Activated CD4-positive, alpha-beta T cell treated with anti-CD3 and anti-CD28 coated beads, Interleukin-2, amount 10 ng/mL, durations not matched to agents 7 days and 5 days (primary cell): ENCODE results near the gene OVCA2. TPM values are rescaled to one million over a fixed set of nuclear protein-coding genes. Genes with fewer than 3 reads are reported as not detected.

ENCODE experiments used
- CTCF ChIA-PET: fragments of 350-600 bp; sonication (Branson Sonifier 250); formaldehyde crosslinking; loops from one replicate; lab custom pipeline; 2021; ENCODE audit warnings: antibody characterized with exemption; lab: Charles Lee
- POLR2A ChIA-PET: fragments of 350-600 bp; sonication (Branson Sonifier 250); formaldehyde crosslinking; loops from one replicate; lab custom pipeline; 2021; ENCODE audit warnings: antibody characterized with exemption; lab: Charles Lee
- DNase-seq: peaks from one replicate; pipeline ENCODE4 v3.0.0-alpha.2; 2020
- H3K27ac Mint-ChIP-seq: one replicate; pipeline ENCODE4 v1.8.0; 2021; ENCODE audit warnings: mild to moderate bottlenecking, moderate library complexity, mixed read lengths
- H3K27me3 Mint-ChIP-seq: one replicate; pipeline ENCODE4 v1.8.0; 2021; ENCODE audit warnings: mixed read lengths
- H3K36me3 Mint-ChIP-seq: one replicate; pipeline ENCODE4 v1.8.0; 2021; ENCODE audit warnings: low read depth, mixed read lengths
- H3K4me1 Mint-ChIP-seq: one replicate; pipeline ENCODE4 v1.8.0; 2021; ENCODE audit warnings: mixed read lengths
- H3K4me3 Mint-ChIP-seq: one replicate; pipeline ENCODE4 v1.8.0; 2021; ENCODE audit warnings: mild to moderate bottlenecking, moderate library complexity, mixed read lengths
- H3K9me3 Mint-ChIP-seq: one replicate; pipeline ENCODE4 v1.8.0; 2021; ENCODE audit warnings: mixed read lengths
- total RNA-seq, 2 experiments: library from RNA; stranded (reverse); gene quantifications; one replicate each; pipeline ENCODE4 v1.2.3, GENCODE V29; 2021

OVCA2 gene
- total RNA-seq, 2 experiments from 2014 or later = 36.8 to 37.9 TPM

- H3K27ac Mint-ChIP-seq = no peak overlapping the region
- H3K4me1 Mint-ChIP-seq = peaks cover 30% of the 10 kb centered on the region
- POLR2A ChIA-PET = no interaction called here
- no peaks in the 10 kb centered on the region for H3K9me3 Mint-ChIP-seq
- no peaks in the 10 kb centered on the region for H3K27me3 Mint-ChIP-seq
- CTCF ChIA-PET = interaction anchor here (0.5 to 8.5 kb wide), 4 partner anchors 184 to 396 kb away, joined by 3 to 210 read pairs (median 23); no protein-coding TSS in a partner anchor
- peaks cover 40% of the 10 kb centered on the region for H3K36me3 Mint-ChIP-seq
- peak overlapping the region; percentile 1 for H3K4me3 Mint-ChIP-seq
- DNase-seq = no peak
Measured at GRCh38 chr17:2060681-2061440, 19.0 kb downstream of the OVCA2 start.

GRCh38 chr17:2061441-2061958 is 19.7 kb downstream of the OVCA2 start:
- no peaks in the 10 kb centered on the region for H3K27me3 Mint-ChIP-seq
- POLR2A ChIA-PET = interaction anchor here (0.7 kb wide), 1 partner anchor 134 kb away, joined by 3 read pairs; no protein-coding TSS in a partner anchor
- CTCF ChIA-PET = interaction anchor here (1.0 kb wide), 1 partner anchor 214 kb away, joined by 4 read pairs; no protein-coding TSS in a partner anchor
- DNase-seq = no peak
- peaks cover 42% of the 10 kb centered on the region for H3K36me3 Mint-ChIP-seq
- no peak overlapping the region for H3K27ac Mint-ChIP-seq
- H3K9me3 Mint-ChIP-seq = no peaks in the 10 kb centered on the region
- peaks cover 32% of the 10 kb centered on the region for H3K4me1 Mint-ChIP-seq
- H3K4me3 Mint-ChIP-seq = no peak overlapping the region

- Mint-ChIP-seq H3K4me1 (peaks cover 40% of the 10 kb centered on the region), H3K27me3 (no peaks in the 10 kb centered on the region), H3K27ac (peak overlapping the region; percentile 28), H3K9me3 (no peaks in the 10 kb centered on the region), H3K4me3 (no peak overlapping the region), H3K36me3 (peaks cover 44% of the 10 kb centered on the region)
- ChIA-PET POLR2A (interaction anchor here (0.6 kb wide), 1 partner anchor 21 kb away, joined by 3 read pairs; no protein-coding TSS in a partner anchor), CTCF (interaction anchor here (3.8 kb wide), 1 partner anchor 183 kb away, joined by 23 read pairs; no protein-coding TSS in a partner anchor)
- DNase-seq = no peak
Measured at GRCh38 chr17:2062571-2063183, 20.9 kb downstream of the OVCA2 start.

- CTCF ChIA-PET = interaction anchor here (1.0 to 8.9 kb wide), 5 partner anchors 7 to 220 kb away, joined by 4 to 110 read pairs (median 4); partner anchors contain the start of gene HIC1
- Mint-ChIP-seq H3K36me3 (peaks cover 52% of the 10 kb centered on the region), H3K4me1 (peaks cover 46% of the 10 kb centered on the region), H3K9me3 (no peaks in the 10 kb centered on the region), H3K27ac (peak overlapping the region; percentile 54), H3K27me3 (no peaks in the 10 kb centered on the region), H3K4me3 (no peak overlapping the region)
- POLR2A ChIA-PET = no interaction called here
- no peak for DNase-seq
Measured at GRCh38 chr17:2063261-2064146, 21.7 kb downstream of the OVCA2 start.

- DNase-seq = no peak
- Mint-ChIP-seq H3K27me3 (no peaks in the 10 kb centered on the region), H3K9me3 (no peaks in the 10 kb centered on the region), H3K4me1 (peaks cover 52% of the 10 kb centered on the region), H3K27ac (peak overlapping the region; percentile 54), H3K36me3 (peaks cover 58% of the 10 kb centered on the region), H3K4me3 (no peak overlapping the region)
- ChIA-PET POLR2A (no interaction called here), CTCF (interaction anchor here (1.0 to 8.9 kb wide), 7 partner anchors 8 to 219 kb away, joined by 3 to 110 read pairs (median 4); partner anchors contain the start of gene HIC1)
Measured at GRCh38 chr17:2064147-2064489, 22.3 kb downstream of the OVCA2 start.

GRCh38 chr17:2064520-2064971 is 22.7 kb downstream of the OVCA2 start:
- H3K27ac Mint-ChIP-seq = peak overlapping the region; percentile 9
- POLR2A ChIA-PET = no interaction called here
- no peaks in the 10 kb centered on the region for H3K9me3 Mint-ChIP-seq
- H3K27me3 Mint-ChIP-seq = no peaks in the 10 kb centered on the region
- CTCF ChIA-PET = interaction anchor here (1.0 to 8.9 kb wide), 9 partner anchors 8 to 219 kb away, joined by 3 to 110 read pairs (median 4); partner anchors contain the start of gene HIC1
- no peak for DNase-seq
- H3K4me3 Mint-ChIP-seq = no peak overlapping the region
- peaks cover 54% of the 10 kb centered on the region for H3K4me1 Mint-ChIP-seq
- peaks cover 56% of the 10 kb centered on the region for H3K36me3 Mint-ChIP-seq

- H3K4me1 Mint-ChIP-seq = peaks cover 56% of the 10 kb centered on the region
- peak overlapping the region; percentile 9 for H3K27ac Mint-ChIP-seq
- POLR2A ChIA-PET = interaction anchor here (0.6 kb wide), 2 partner anchors 28 to 226 kb away, joined by 3 to 4 read pairs; no protein-coding TSS in a partner anchor
- H3K36me3 Mint-ChIP-seq = peaks cover 55% of the 10 kb centered on the region
- DNase-seq = peak; percentile 72
- no peaks in the 10 kb centered on the region for H3K27me3 Mint-ChIP-seq
- CTCF ChIA-PET = interaction anchor here (0.8 to 8.9 kb wide), 13 partner anchors 9 to 218 kb away, joined by 3 to 110 read pairs (median 4); partner anchors contain the start of gene HIC1
- H3K9me3 Mint-ChIP-seq = no peaks in the 10 kb centered on the region
- no peak overlapping the region for H3K4me3 Mint-ChIP-seq
Measured at GRCh38 chr17:2064980-2065785, 23.4 kb downstream of the OVCA2 start.

- Mint-ChIP-seq H3K27ac (peak overlapping the region; percentile 3), H3K9me3 (no peaks in the 10 kb centered on the region), H3K4me3 (no peak overlapping the region), H3K4me1 (peaks cover 57% of the 10 kb centered on the region), H3K36me3 (peaks cover 50% of the 10 kb centered on the region), H3K27me3 (no peaks in the 10 kb centered on the region)
- POLR2A ChIA-PET = no interaction called here
- no peak for DNase-seq
- CTCF ChIA-PET = interaction anchor here (0.8 to 8.9 kb wide), 9 partner anchors 9 to 217 kb away, joined by 3 to 110 read pairs (median 4); partner anchors contain the start of gene HIC1
Measured at GRCh38 chr17:2065949-2066400, 24.2 kb downstream of the OVCA2 start.

GRCh38 chr17:2067048-2067561 is 25.3 kb downstream of the OVCA2 start:
- Mint-ChIP-seq H3K4me1 (peaks cover 65% of the 10 kb centered on the region), H3K27me3 (no peaks in the 10 kb centered on the region), H3K36me3 (peaks cover 61% of the 10 kb centered on the region), H3K27ac (no peak overlapping the region), H3K9me3 (no peaks in the 10 kb centered on the region), H3K4me3 (no peak overlapping the region)
- ChIA-PET POLR2A (interaction anchor here (0.6 kb wide), 1 partner anchor 25 kb away, joined by 5 read pairs; no protein-coding TSS in a partner anchor), CTCF (interaction anchor here (1.1 to 8.9 kb wide), 4 partner anchors 11 to 203 kb away, joined by 3 to 110 read pairs (median 28); partner anchors contain the start of gene HIC1)
- DNase-seq = no peak

GRCh38 chr17:2067608-2068024 is 25.8 kb downstream of the OVCA2 start:
- H3K9me3 Mint-ChIP-seq = no peaks in the 10 kb centered on the region
- H3K4me3 Mint-ChIP-seq = no peak overlapping the region
- H3K27me3 Mint-ChIP-seq = no peaks in the 10 kb centered on the region
- peaks cover 63% of the 10 kb centered on the region for H3K36me3 Mint-ChIP-seq
- DNase-seq = no peak
- CTCF ChIA-PET = interaction anchor here (1.1 to 8.9 kb wide), 4 partner anchors 11 to 202 kb away, joined by 3 to 110 read pairs (median 28); partner anchors contain the start of gene HIC1
- H3K4me1 Mint-ChIP-seq = peaks cover 69% of the 10 kb centered on the region
- POLR2A ChIA-PET = interaction anchor here (0.6 kb wide), 1 partner anchor 24 kb away, joined by 5 read pairs; no protein-coding TSS in a partner anchor
- H3K27ac Mint-ChIP-seq = no peak overlapping the region
